Upper lobe of right lung (tissue), 1 donor: ENCODE results near the gene GDAP1L1. TPM values are rescaled to one million over a fixed set of nuclear protein-coding genes. Genes with fewer than 3 reads are reported as not detected.
"Not testable (repeated sequence)": the region's sequence is repeated elsewhere in the genome, so short reads cannot be mapped to it uniquely, and the experiment has no call there.

Experiments used
- ATAC-seq: fragments of 200-7000 bp; cut with Tn5 transposase; one replicate; pipeline ENCODE4 v1.9.1; 2020; ENCODE audit warnings: mild to moderate bottlenecking, moderate library complexity
- DNase-seq: peaks from one replicate; pipeline ENCODE4 v3.0.0-alpha.2; 2020
- H3K27ac ChIP-seq: fragments of 200-600 bp; one replicate; pipeline ENCODE4 v1.8.0; 2022
- H3K27me3 ChIP-seq: fragments of 200-600 bp; one replicate; pipeline ENCODE4 v1.8.0; 2022; ENCODE audit warnings: mild to moderate bottlenecking
- H3K36me3 ChIP-seq: fragments of 200-600 bp; one replicate; pipeline ENCODE4 v1.8.0; 2022
- H3K4me1 ChIP-seq: fragments of 200-600 bp; one replicate; pipeline ENCODE4 v1.8.0; 2022
- H3K4me3 ChIP-seq: fragments of 200-600 bp; one replicate; pipeline ENCODE4 v1.8.0; 2022; ENCODE audit warnings: mild to moderate bottlenecking
- H3K9me3 ChIP-seq: fragments of 200-600 bp; one replicate; pipeline ENCODE4 v1.8.0; 2022
- CTCF ChIP-seq: fragments of 200-600 bp; IDR thresholded peaks from one replicate; pipeline ENCODE4 v1.8.0; 2022; ENCODE audit warnings: antibody characterized with exemption
- intact Hi-C: fragments of 100-400 bp; cut with DNase I; formaldehyde crosslinking; loops from one replicate; pipeline ENCODE4 v1.11.0; 2022
- total RNA-seq: library from RNA; stranded (reverse); fragmentation: NEBNext Ultra II Directional; extraction: Animal tissue kit (Norgen Biotek cat#: 25700); gene quantifications from one replicate; pipeline ENCODE4 v1.2.1, GENCODE V29; 2021
- donor health status: DM: no; HTN: yes; CAD: no; lungs with severe emphysema.

GDAP1L1 gene
- total RNA-seq, 1 donor from 2014 or later = not detected

- ATAC-seq (no peak), DNase-seq (no peak)
- no peak overlapping the region for H3K4me3 ChIP-seq
- H3K36me3 ChIP-seq = no peaks in the 10 kb centered on the region
- H3K27ac ChIP-seq = no peak overlapping the region
- no peak for TF ChIP-seq CTCF
- H3K4me1 ChIP-seq = no peaks in the 10 kb centered on the region
- H3K27me3 ChIP-seq = no peaks in the 10 kb centered on the region
- H3K9me3 ChIP-seq = no peaks in the 10 kb centered on the region
- intact Hi-C loops = no loop called here
These were observed 18.4 kb upstream of the GDAP1L1 start for GRCh38 chr20:44228465-44229258.

- H3K4me1 ChIP-seq = no peaks in the 10 kb centered on the region
- intact Hi-C loops = no loop called here
- H3K27me3 ChIP-seq = no peaks in the 10 kb centered on the region
- no peak for DNase-seq
- no peak for TF ChIP-seq CTCF
- H3K9me3 ChIP-seq = no peaks in the 10 kb centered on the region
- H3K27ac ChIP-seq = no peak overlapping the region
- no peaks in the 10 kb centered on the region for H3K36me3 ChIP-seq
- no peak for ATAC-seq
- no peak overlapping the region for H3K4me3 ChIP-seq
These were observed 15.9 kb upstream of the GDAP1L1 start for GRCh38 chr20:44231193-44231592.

- Histone ChIP-seq H3K27me3 (no peaks in the 10 kb centered on the region), H3K4me3 (no peak overlapping the region), H3K4me1 (no peaks in the 10 kb centered on the region), H3K27ac (no peak overlapping the region), H3K9me3 (no peaks in the 10 kb centered on the region), H3K36me3 (no peaks in the 10 kb centered on the region)
- DNase-seq = no peak
- intact Hi-C loops = no loop called here
- TF ChIP-seq CTCF = no peak
- ATAC-seq = no peak
These were observed 15.2 kb upstream of the GDAP1L1 start for GRCh38 chr20:44231713-44232468.

- H3K9me3 ChIP-seq, DNase-seq, H3K27ac ChIP-seq, H3K36me3 ChIP-seq, H3K4me3 ChIP-seq, ATAC-seq, intact Hi-C loops, H3K27me3 ChIP-seq, H3K4me1 ChIP-seq: not testable (repeated sequence)
These were observed 14.6 kb upstream of the GDAP1L1 start for GRCh38 chr20:44232469-44232856.

GRCh38 chr20:44233436-44234016 lies 13.6 kb upstream of the GDAP1L1 start:
- intact Hi-C loops = no loop called here
- Histone ChIP-seq H3K27ac (no peak overlapping the region), H3K4me1 (no peaks in the 10 kb centered on the region), H3K9me3 (no peaks in the 10 kb centered on the region), H3K27me3 (no peaks in the 10 kb centered on the region), H3K4me3 (no peak overlapping the region), H3K36me3 (no peaks in the 10 kb centered on the region)
- ATAC-seq (no peak), DNase-seq (no peak)
- no peak for TF ChIP-seq CTCF
